IMR-90 (cell line): ENCODE data around the gene MRGPRD. TPM values are rescaled to one million over a fixed set of nuclear protein-coding genes. Genes with fewer than 3 reads are reported as not detected.

Source experiments
- ATAC-seq: fragments of 200-7000 bp; cut with Tn5 transposase; 2 replicates; pipeline ENCODE4 v1.9.1; 2020; ENCODE audit warnings: low read depth, mild to moderate bottlenecking, moderate library complexity
- BruUV-seq: library from RNA; stranded (reverse); fragments of 400-500 nt; replicated peaks from 2 replicates; lab custom pipeline; 2021; lab: Mats Ljungman, UMichigan
- CTCF ChIA-PET: fragments of 300-600 bp; formaldehyde crosslinking; extraction: SDS; loops from one replicate; lab custom pipeline; 2021; ENCODE audit warnings: antibody characterized with exemption; lab: Yijun Ruan, JAX
- POLR2A ChIA-PET: fragments of 300-600 bp; sonication (Branson Sonifier 250); formaldehyde crosslinking; loops from one replicate; lab custom pipeline; 2022; ENCODE audit warnings: antibody characterized with exemption; ENCODE audit not compliant: unreplicated experiment; lab: Charles Lee
- DNase-seq: peaks from one replicate; pipeline ENCODE4 v3.0.0; 2013
- H2AFZ ChIP-seq: replicated peaks from 2 replicates; pipeline ENCODE3; 2013; ENCODE audit warnings: low read length, mild to moderate bottlenecking; ENCODE audit not compliant: poor library complexity
- H2AK5ac ChIP-seq: 2 replicates; pipeline ENCODE4 v1.6.1; 2013; ENCODE audit warnings: low read depth, low read length, inconsistent platforms
- H2AK9ac ChIP-seq: replicated peaks from 2 replicates; pipeline ENCODE3; 2013; ENCODE audit warnings: mild to moderate bottlenecking, low read depth, low read length, moderate library complexity; ENCODE audit not compliant: poor library complexity
- H2BK120ac ChIP-seq: 2 replicates; pipeline ENCODE4 v1.6.1; 2013; ENCODE audit warnings: low read depth, low read length, inconsistent platforms
- H2BK15ac ChIP-seq: 3 replicates; pipeline ENCODE4 v1.6.1; 2013; ENCODE audit warnings: low read depth, low read length, inconsistent platforms
- H2BK20ac ChIP-seq: 2 replicates; pipeline ENCODE4 v1.6.1; 2013; ENCODE audit warnings: low read depth, mild to moderate bottlenecking, inconsistent platforms, low read length, moderate library complexity
- H2BK5ac ChIP-seq: 2 replicates; pipeline ENCODE4 v1.6.1; 2013; ENCODE audit warnings: mild to moderate bottlenecking, low read depth, low read length, inconsistent platforms; ENCODE audit not compliant: poor library complexity, severe bottlenecking
- H3K14ac ChIP-seq: replicated peaks from 2 replicates; pipeline ENCODE4 v1.6.1; 2013; ENCODE audit warnings: low read depth, low read length, inconsistent platforms
- H3K18ac ChIP-seq: 2 replicates; pipeline ENCODE4 v1.6.1; 2013; ENCODE audit warnings: low read depth, low read length, control low read depth
- H3K23ac ChIP-seq: 2 replicates; pipeline ENCODE4 v1.6.1; 2013; ENCODE audit warnings: low read depth, low read length, inconsistent platforms
- H3K27ac ChIP-seq: 2 replicates; pipeline ENCODE4 v1.5.1; 2013; ENCODE audit warnings: mild to moderate bottlenecking, control low read depth, low read length; ENCODE audit not compliant: insufficient read depth
- H3K27me3 ChIP-seq: 2 replicates; pipeline ENCODE4 v1.6.1; 2013; ENCODE audit warnings: low read length; ENCODE audit not compliant: control insufficient read depth, insufficient read depth
- H3K36me3 ChIP-seq: 2 replicates; pipeline ENCODE4 v1.6.1; 2013; ENCODE audit warnings: low read length, mixed read lengths; ENCODE audit not compliant: control insufficient read depth, insufficient read depth
- H3K4ac ChIP-seq: 2 replicates; pipeline ENCODE4 v1.6.1; 2013; ENCODE audit warnings: low read depth, low read length, inconsistent platforms
- H3K4me1 ChIP-seq: 2 replicates; pipeline ENCODE4 v1.6.1; 2013; ENCODE audit warnings: low read length, mixed read lengths; ENCODE audit not compliant: control insufficient read depth, insufficient read depth
- H3K4me2 ChIP-seq: 2 replicates; pipeline ENCODE4 v1.6.1; 2013; ENCODE audit warnings: low read depth, mild to moderate bottlenecking, control low read depth, low read length, moderate library complexity
- H3K4me3 ChIP-seq: 2 replicates; pipeline ENCODE4 v1.5.1; 2013; ENCODE audit warnings: low read depth, mild to moderate bottlenecking, control low read depth, low read length, moderate library complexity; ENCODE audit not compliant: insufficient read depth
- H3K56ac ChIP-seq: 2 replicates; pipeline ENCODE4 v1.6.1; 2013; ENCODE audit warnings: low read length, inconsistent platforms; ENCODE audit not compliant: insufficient read depth; ENCODE audit errors: extremely low read depth
- H3K79me1 ChIP-seq, 2 experiments: 2 replicates each; pipeline ENCODE4 v1.6.1; 2013; ENCODE audit warnings: low read length in 2 of 2, inconsistent platforms in 1 of 2, low read depth in 1 of 2
- H3K9ac ChIP-seq: 2 replicates; pipeline ENCODE4 v1.6.1; 2013; ENCODE audit warnings: low read depth, low read length, control low read depth
- H3K9me1 ChIP-seq: 2 replicates; pipeline ENCODE4 v1.6.1; 2013; ENCODE audit warnings: low read length, inconsistent platforms; ENCODE audit not compliant: insufficient read depth
- H3K9me3 ChIP-seq: 2 replicates; pipeline ENCODE4 v1.6.1; 2013; ENCODE audit warnings: low read length; ENCODE audit not compliant: control insufficient read depth, insufficient read depth
- H4K20me1 ChIP-seq: 2 replicates; pipeline ENCODE4 v1.6.1; 2013; ENCODE audit warnings: low read length, inconsistent platforms; ENCODE audit not compliant: insufficient read depth
- H4K5ac ChIP-seq: 2 replicates; pipeline ENCODE4 v1.6.1; 2013; ENCODE audit warnings: mild to moderate bottlenecking, low read depth, low read length, control low read depth
- H4K8ac ChIP-seq, 2 experiments: 2 replicates each; pipeline ENCODE4 v1.6.1; 2013; ENCODE audit warnings: low read depth in 2 of 2, low read length in 2 of 2, control low read depth in 1 of 2, inconsistent platforms in 1 of 2
- H4K91ac ChIP-seq: 2 replicates; pipeline ENCODE4 v1.6.1; 2013; ENCODE audit warnings: low read depth, low read length, inconsistent platforms; ENCODE audit not compliant: insufficient read depth
- BHLHE40 ChIP-seq: fragments of 150-350 bp; IDR thresholded peaks from 2 replicates; pipeline ENCODE4 v1.6.1; 2016; ENCODE audit warnings: mild to moderate bottlenecking, low read depth, low read length
- WGBS, 2 experiments: methylation state at CpG; one replicate each; pipeline versions ENCODE4 v1.1.5 to v1.1.7; 2013; ENCODE audit warnings: missing lambda C conversion rate in 2 of 2; ENCODE audit not compliant: insufficient read length in 1 of 2; ENCODE audit errors: extremely low coverage in 2 of 2; 5-methylcytosine and 5-hydroxymethylcytosine counted together
- dilution Hi-C: fragments of 300-500 bp; cut with HindIII; formaldehyde crosslinking; loops from one replicate; pipeline ENCODE4 v1.14.3; 2018; ENCODE audit warnings: low sequenced_read_pairs; ENCODE audit not compliant: unreplicated experiment
- in situ Hi-C: fragments of 300-500 bp; cut with MboI; formaldehyde crosslinking; loops from 3 replicates; pipeline ENCODE4 v1.14.3; 2019; ENCODE audit warnings: low sequenced_read_pairs, inconsistent platforms, mixed read lengths
- intact Hi-C: fragments of 100-400 bp; cut with micrococcal nuclease; formaldehyde crosslinking; loops from 2 replicates; pipeline ENCODE4 v1.10.0; 2022
- polyA plus RNA-seq, 3 experiments: library from polyadenylated mRNA; depleted of rRNA; stranded (reverse); fragments of >200 nt; gene quantifications; 2 replicates each; pipeline ENCODE4 v1.2.3, GENCODE V29; 2012; ENCODE audit warnings: low replicate concordance in 1 of 3
- total RNA-seq: library from RNA; depleted of rRNA; stranded (reverse); fragments of >200 nt; gene quantifications from 2 replicates; pipeline ENCODE4 v1.2.3, GENCODE V29; 2012
- TF ChIP-seq, protein P1 (sequence below): fragments of 150-350 bp; IDR thresholded peaks from 2 replicates; pipeline ENCODE4 v1.6.1; 2016; ENCODE audit warnings: low read depth, mild to moderate bottlenecking, low read length, moderate library complexity, borderline replicate concordance

MRGPRD gene
- total and polyA plus RNA-seq, 2 of the 4 experiments (the other 2 are of a cell fraction) = not detected

DNA sequence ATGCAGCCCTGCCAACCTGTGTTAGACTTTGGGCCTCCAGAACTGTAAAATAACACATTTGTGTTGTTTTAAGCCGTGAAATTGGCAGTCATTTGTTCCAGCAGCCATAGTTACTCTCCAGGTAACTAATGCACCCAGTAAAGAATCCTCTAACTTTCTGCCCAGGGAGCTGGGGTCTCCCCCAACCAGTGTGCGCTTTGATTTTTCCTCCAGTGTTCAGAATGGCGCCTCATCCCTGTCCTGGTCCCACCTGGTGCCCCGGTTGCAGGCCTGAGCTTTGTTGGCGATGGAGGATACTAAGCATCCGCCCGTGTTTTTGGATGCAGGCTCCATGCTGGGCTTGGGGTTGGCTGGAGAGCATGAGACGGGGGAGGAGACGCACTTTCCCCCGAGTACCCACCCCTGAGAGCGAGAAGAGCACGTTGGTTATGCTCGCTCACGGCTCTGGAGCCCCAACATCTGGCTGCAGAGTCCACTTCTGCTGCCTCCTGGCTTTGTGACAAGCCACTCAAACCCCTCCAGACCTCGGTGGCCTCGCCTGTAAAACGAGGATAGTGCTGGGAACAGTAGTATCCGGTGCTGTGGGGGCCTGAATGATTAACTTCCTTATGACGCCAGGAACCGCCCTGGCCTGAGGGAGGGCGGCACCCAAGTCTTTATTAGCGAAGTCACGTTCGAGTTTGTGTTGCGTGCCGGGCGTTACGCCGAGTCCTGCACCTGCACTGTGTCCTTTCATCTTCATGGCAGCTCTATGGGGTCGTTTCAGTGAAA, 25.8 kb downstream of the MRGPRD start:
- no peak overlapping the region for H3K4me3 ChIP-seq
- H3K23ac ChIP-seq = no peak overlapping the region
- H3K27me3 ChIP-seq = peaks cover 2% of the 10 kb centered on the region
- no peaks in the 10 kb centered on the region for H3K9me3 ChIP-seq
- intact Hi-C loops = no loop called here
- H3K4ac ChIP-seq = no peak overlapping the region
- no peaks in the 10 kb centered on the region for H3K36me3 ChIP-seq
- H4K5ac ChIP-seq = no peak overlapping the region
- no peak overlapping the region for H3K27ac ChIP-seq
- in situ Hi-C loops = no loop called here
- no peak overlapping the region; the same call in 1 of the 2 replicates for H3K4me2 ChIP-seq
- H3K14ac ChIP-seq = no peak overlapping the region
- H3K9me1 ChIP-seq = no peaks in the 10 kb centered on the region
- H4K20me1 ChIP-seq = no peaks in the 10 kb centered on the region
- dilution Hi-C loops = no loop called here
- BruUV-seq = no TSS peak
- no peak overlapping the region for H2BK120ac ChIP-seq
- peak; percentile 51 for TF ChIP-seq BHLHE40
- TF ChIP-seq, protein P1, sequence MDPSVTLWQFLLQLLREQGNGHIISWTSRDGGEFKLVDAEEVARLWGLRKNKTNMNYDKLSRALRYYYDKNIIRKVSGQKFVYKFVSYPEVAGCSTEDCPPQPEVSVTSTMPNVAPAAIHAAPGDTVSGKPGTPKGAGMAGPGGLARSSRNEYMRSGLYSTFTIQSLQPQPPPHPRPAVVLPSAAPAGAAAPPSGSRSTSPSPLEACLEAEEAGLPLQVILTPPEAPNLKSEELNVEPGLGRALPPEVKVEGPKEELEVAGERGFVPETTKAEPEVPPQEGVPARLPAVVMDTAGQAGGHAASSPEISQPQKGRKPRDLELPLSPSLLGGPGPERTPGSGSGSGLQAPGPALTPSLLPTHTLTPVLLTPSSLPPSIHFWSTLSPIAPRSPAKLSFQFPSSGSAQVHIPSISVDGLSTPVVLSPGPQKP = no peak
- DNase-seq (peak; percentile 45), ATAC-seq (peak; percentile 73)
- no peaks in the 10 kb centered on the region for H3K79me1 ChIP-seq
- H2BK5ac ChIP-seq = no peak overlapping the region
- ChIA-PET CTCF (interaction anchor here (0.6 kb wide), 1 partner anchor 28 kb away, joined by 5 read pairs; no protein-coding TSS in a partner anchor), POLR2A (no interaction called here)
- H2AK5ac ChIP-seq = no peak overlapping the region; the same call in 1 of the 2 replicates
- no peak overlapping the region for H3K56ac ChIP-seq
- H3K4me1 ChIP-seq = no peaks in the 10 kb centered on the region
- 57% methylated on average over 7 of the region's 30 CpGs; no CpG with 5 or more reads in 1 of the 2 experiments for WGBS, 2 experiments
- no peak overlapping the region for H2BK20ac ChIP-seq
- H4K8ac ChIP-seq = no peak overlapping the region
- no peak overlapping the region for H2BK15ac ChIP-seq
- H4K91ac ChIP-seq = no peak overlapping the region
- H3K18ac ChIP-seq = no peak overlapping the region
- H3K9ac ChIP-seq = no peak overlapping the region
- H2AFZ ChIP-seq = peak overlapping the region; percentile 87
- H2AK9ac ChIP-seq = peak overlapping the region; percentile 73
